ENCODE results near the gene IFTAP. TPM values are rescaled to one million over a fixed set of nuclear protein-coding genes. Genes with fewer than 3 reads are reported as not detected.

Gene IFTAP
- total and polyA plus RNA-seq, 7 donors: 12.7 to 77.3 (median 38.5) TPM

- WGBS, 2 donors: 93 to 95% methylated on average over 5 of the region's 5 CpGs
- no peak for TF ChIP-seq POLR2AphosphoS5 (IDR thresholded peaks at IDR 0.05)
- no peak for TF ChIP-seq EP300 (IDR thresholded peaks at IDR 0.05)
- TF ChIP-seq POLR2A (IDR thresholded peaks at IDR 0.05): no peak
- no peak for TF ChIP-seq CTCF (IDR thresholded peaks at IDR 0.05)
- peak overlapping the region in 2 of 4 donors; percentile 50 to 61 for H3K27ac ChIP-seq
- no peaks in the 10 kb centered on the region for H3K36me3 ChIP-seq
- peaks cover 0 to 61% (median 37%) of the 10 kb centered on the region in 4 donors for H3K4me1 ChIP-seq
- no peak overlapping the region for H3K4me3 ChIP-seq
- intact Hi-C loops (cut with DNase I): no loop called here
- H3K9me3 ChIP-seq: no peaks in the 10 kb centered on the region
- DNase-seq: no peak
- no peaks in the 10 kb centered on the region for H3K27me3 ChIP-seq
These were observed 33.8 kb downstream of the IFTAP start for GRCh38 chr11:36628141-36628540.

- Histone ChIP-seq H3K27me3 (no peaks in the 10 kb centered on the region), H3K4me3 (no peak overlapping the region), H3K4me1 (peaks cover 0 to 66% (median 38%) of the 10 kb centered on the region in 4 donors), H3K36me3 (no peaks in the 10 kb centered on the region), H3K9me3 (no peaks in the 10 kb centered on the region), H3K27ac (peak overlapping the region in 3 of 4 donors; percentile 17 to 61 (median 50))
- 87 to 88% methylated on average over 4 of the region's 4 CpGs for WGBS, 2 donors
- intact Hi-C loops (cut with DNase I): no loop called here
- DNase-seq: no peak
- TF ChIP-seq EP300 (IDR thresholded peaks at IDR 0.05) (no peak), CTCF (IDR thresholded peaks at IDR 0.05) (no peak), POLR2AphosphoS5 (IDR thresholded peaks at IDR 0.05) (no peak), POLR2A (IDR thresholded peaks at IDR 0.05) (no peak)
These were observed 34.5 kb downstream of the IFTAP start for GRCh38 chr11:36628765-36629244.

- Histone ChIP-seq H3K9me3 (no peaks in the 10 kb centered on the region), H3K27me3 (no peaks in the 10 kb centered on the region), H3K4me3 (no peak overlapping the region), H3K27ac (peak overlapping the region in 3 of 4 donors; percentile 42 to 82 (median 71)), H3K36me3 (no peaks in the 10 kb centered on the region), H3K4me1 (peaks cover 0 to 95% (median 55%) of the 10 kb centered on the region in 4 donors)
- no peak for TF ChIP-seq CTCF (IDR thresholded peaks at IDR 0.05)
- no peak for TF ChIP-seq POLR2A (IDR thresholded peaks at IDR 0.05)
- peak in 2 of 4 donors; percentile 54 to 87 for TF ChIP-seq EP300 (IDR thresholded peaks at IDR 0.05)
- TF ChIP-seq POLR2AphosphoS5 (IDR thresholded peaks at IDR 0.05): peak in 2 of 4 donors; percentile 35 to 37
- intact Hi-C loops (cut with DNase I): no loop called here
- WGBS, 2 donors: 76 to 89% methylated on average over 2 of the region's 2 CpGs
- DNase-seq: no peak
These were observed 37.5 kb downstream of the IFTAP start for GRCh38 chr11:36631774-36632173.

GRCh38 chr11:36635066-36635862 lies 41.0 kb downstream of the IFTAP start:
- Histone ChIP-seq H3K4me1 (peaks cover 0 to 87% (median 43%) of the 10 kb centered on the region in 4 donors), H3K9me3 (no peaks in the 10 kb centered on the region), H3K27ac (peak overlapping the region in 3 of 4 donors; percentile 64 to 83 (median 82)), H3K4me3 (no peak overlapping the region), H3K27me3 (no peaks in the 10 kb centered on the region), H3K36me3 (no peaks in the 10 kb centered on the region)
- intact Hi-C loops (cut with DNase I): no loop called here
- DNase-seq: peak; percentile 68
- WGBS, 2 donors: 90 to 96% methylated on average over 4 of the region's 4 CpGs
- TF ChIP-seq POLR2AphosphoS5 (IDR thresholded peaks at IDR 0.05) (peak; percentile 88 to 94 (median 90)), EP300 (IDR thresholded peaks at IDR 0.05) (peak in 2 of 4 donors; percentile 60 to 76), CTCF (IDR thresholded peaks at IDR 0.05) (no peak)
